Stimulated activated CD8-positive, alpha-beta memory T cell treated with anti-CD3 and anti-CD28 coated beads, Interleukin-2, amount 100 ng/mL, for 48 hours (primary cell): ENCODE results near the gene RHEX.
A peak's percentile ranks its signal among the peaks of the same experiment; 100 is the strongest.

Source experiments
- DNase-seq, 2 donors: peaks; one replicate each; pipeline ENCODE4 v3.0.0-alpha.2; 2020; ENCODE audit warnings: low read depth in 2 of 2

RHEX gene

GRCh38 chr1:206116191-206116872 is 63.4 kb downstream of the RHEX start:
- DNase-seq: no peak

GRCh38 chr1:206116873-206117150 is 63.8 kb downstream of the RHEX start:
- no peak for DNase-seq

DNA sequence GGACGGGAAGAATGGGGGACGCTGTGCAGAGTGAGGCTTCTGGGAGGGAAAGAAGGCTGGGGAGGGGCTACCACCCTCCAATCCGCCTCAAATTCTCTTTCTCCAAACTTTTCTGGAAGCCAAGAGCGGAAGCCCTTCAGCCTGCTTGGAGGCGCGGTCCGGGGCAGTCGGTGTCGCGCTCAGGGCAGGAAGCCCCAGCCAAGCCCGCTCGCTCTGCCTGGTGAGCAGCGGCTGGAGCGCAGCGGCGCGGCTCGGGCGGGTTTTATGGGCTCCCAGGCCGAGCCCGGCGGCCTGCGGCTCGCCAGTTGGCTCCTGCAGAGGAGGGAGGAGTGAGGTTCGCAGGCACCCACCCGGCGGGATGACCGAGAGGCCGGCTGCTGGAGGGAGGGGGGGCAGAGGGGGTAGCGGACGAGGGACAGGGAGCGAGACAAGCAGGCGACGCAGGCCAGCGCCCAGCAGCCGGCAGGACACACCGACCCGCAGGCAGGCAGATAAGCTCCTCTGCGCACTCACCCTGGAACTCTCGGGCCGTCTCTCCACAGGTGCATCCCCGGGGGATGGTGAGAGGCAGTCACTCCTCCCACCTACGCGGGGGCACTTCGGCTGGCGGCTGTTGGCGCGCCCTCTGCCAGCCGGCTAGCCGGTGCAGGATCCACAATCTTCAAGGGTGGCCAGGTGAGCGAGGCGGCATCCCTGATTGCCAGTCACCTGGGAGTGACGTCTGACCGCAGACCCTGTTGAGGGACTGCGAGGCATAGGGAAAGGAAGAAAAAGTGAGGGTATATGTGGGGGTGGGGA is 64.4 kb downstream of the RHEX start, which contains the start of gene AVPR1B:
AVPR1B (minus strand) TSS at position 238 of the 798 bp plus-strand sequence. CDS start 498 bp downstream, outside the sequence.
- DNase-seq: peak; percentile 5 to 9

DNA sequence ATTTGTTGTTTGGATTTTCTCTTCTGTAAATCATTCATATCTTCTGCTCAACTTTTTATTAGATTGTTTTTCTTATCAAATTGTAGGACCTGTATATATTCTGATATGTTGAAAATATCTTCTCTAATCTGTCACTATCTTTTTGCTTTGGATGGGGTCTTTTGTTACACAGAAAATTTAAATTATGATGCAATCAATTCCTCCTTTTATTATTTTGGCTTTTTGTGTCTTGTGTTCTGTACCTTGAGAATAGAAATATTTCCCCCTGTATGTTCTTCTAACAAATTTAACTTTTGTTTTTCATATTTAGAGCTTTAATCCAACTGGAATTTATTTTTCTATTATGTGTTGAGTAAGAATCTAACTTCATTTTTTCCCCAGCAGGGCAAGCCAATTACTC is 67.4 kb downstream of the RHEX start:
- no peak for DNase-seq

- DNase-seq: no peak
Observed at GRCh38 chr1:206121269-206121668, 68.3 kb downstream of the RHEX start.

DNA sequence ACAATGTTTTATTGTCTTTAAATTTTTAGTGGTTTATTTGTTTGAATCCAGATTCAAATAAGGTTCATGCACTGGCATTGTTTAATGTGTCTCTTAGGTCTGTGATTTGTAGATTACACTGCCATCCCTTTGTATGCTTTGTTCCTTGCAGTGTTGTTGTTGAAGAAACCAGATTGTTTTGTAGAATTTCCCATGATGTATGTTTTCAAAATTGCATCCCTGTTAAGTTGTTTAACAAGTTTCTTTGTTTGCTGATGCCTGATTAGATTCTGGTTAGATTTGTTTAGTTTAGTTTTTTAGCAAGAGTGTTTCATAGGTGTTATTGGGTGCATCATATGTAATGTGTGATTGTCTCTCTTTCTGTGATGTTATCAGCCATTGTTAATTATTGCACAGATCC is 69.7 kb downstream of the RHEX start:
- no peak for DNase-seq

DNA sequence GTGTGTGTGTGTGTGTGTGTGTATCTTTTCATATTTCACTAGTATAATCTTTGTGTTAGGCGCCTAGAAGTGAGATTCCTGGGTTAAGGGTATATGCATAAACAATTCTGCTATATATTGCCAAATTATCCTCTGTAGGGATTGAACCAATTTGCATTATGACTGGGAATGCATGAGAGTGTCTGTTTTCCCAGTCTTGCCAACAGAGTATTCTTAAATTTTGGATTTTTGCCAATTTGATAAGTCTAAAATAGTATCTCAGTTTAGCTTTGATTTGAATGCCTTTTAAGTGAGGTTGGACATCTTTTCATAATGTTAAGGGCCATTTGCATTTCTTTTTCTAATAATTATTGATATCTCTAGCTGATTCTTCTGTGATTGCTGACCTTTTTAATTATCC is 72.4 kb downstream of the RHEX start:
- no peak for DNase-seq

DNA sequence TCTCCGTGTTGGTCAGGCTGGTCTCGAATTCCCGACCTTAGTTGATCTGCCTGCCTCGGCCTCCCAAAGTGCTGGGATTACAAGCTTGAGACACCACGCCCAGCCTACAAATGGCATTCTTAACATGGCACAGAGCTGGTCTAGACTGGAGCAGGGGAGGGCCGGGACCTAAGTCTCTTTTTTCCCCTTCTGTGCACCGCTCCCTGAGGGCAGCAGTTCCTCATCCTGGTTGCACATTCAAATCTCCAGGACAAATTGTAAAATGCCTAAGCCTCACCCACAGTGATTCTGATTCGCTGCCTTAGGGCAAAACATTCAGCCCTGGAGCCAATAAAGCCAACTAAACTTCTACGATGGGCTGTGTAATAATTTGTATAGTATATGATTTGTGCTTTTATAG is 74.4 kb downstream of the RHEX start:
- DNase-seq: no peak

- no peak for DNase-seq
Observed at GRCh38 chr1:206128196-206128595, 75.2 kb downstream of the RHEX start.

GRCh38 chr1:206131037-206131436 is 78.1 kb downstream of the RHEX start:
- no peak for DNase-seq

DNA sequence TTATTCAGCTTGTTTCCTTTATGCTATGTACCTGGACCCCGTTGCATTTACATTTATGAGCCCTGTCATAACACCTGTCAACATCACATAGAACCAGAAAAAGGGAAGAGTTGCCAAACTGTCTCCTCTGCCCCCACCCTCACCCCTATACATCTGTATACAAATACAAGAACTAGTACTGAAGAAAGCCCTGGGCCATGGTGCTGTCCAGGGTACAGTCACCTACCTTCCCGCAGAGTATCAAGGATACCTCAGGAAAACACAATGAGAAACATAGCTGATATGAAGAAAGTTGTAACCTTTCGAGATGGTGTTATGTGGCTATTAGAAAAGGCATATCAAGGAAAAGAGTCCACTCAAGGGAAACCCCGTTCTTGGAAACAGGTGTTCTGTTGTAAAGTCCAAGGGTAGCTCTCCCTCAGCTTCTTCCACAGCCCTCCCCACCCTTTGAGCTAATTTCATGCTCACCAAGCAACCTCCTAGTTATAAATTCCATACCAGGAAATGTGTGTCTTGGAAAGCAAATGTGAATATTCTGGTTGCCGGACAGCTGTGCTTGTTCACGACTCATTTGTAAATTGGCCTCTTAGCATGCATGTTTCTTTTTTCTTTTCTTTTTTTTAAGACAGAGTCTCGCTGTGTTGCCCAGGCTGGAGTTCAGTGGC is 80.9 kb downstream of the RHEX start:
- no peak for DNase-seq

DNA sequence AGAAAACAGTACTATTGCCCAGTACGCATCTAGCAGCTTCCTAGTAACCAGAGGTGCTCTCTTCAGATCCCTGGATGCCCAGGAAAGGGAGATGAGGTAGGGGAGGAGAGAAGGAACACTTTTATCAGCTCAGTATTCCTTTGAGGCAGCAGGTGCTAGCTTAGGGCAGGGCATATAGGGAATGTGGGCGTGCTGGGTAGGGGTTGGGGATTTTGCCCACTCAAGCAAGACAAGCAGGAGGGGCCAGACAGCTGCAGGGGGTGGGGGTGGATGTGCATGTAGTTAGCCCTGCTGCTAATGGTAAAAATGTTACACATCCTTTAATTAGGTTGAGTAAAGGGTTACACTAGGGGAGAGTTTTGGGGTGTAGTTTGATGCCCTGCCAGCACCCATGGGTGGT is 82.3 kb downstream of the RHEX start:
- DNase-seq: no peak

GRCh38 chr1:206136241-206136640 is 83.3 kb downstream of the RHEX start:
- DNase-seq: no peak

DNA sequence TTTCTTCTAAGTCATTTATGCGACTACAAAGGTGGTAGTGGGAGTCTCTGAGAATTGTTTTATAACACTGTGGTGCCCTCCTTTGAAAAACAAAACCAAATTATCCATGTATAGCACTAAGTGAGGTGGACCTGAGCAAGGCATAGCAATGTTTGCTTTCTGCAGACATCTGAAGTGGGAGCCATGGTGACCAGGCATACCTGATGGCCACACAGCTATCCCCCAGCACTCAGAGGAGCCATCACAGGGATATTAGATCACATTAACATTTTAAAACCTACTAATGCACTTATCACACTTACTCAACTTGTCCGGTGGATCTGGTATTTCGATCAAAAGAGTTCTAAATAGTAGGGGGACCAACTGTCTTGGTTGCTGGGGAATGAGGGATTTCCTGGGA is 89.0 kb downstream of the RHEX start:
- DNase-seq: no peak

GRCh38 chr1:206142770-206143169 is 89.8 kb downstream of the RHEX start:
- DNase-seq: no peak

GRCh38 chr1:206143537-206144172 is 90.7 kb downstream of the RHEX start:
- DNase-seq: no peak

GRCh38 chr1:206144605-206145004 is 91.6 kb downstream of the RHEX start:
- no peak for DNase-seq

- no peak for DNase-seq
Observed at GRCh38 chr1:206145771-206146290, 92.9 kb downstream of the RHEX start.
